NCI-H748 (cell line): ENCODE data around the gene TBX15.

ENCODE experiments used
- DNase-seq: peaks from one replicate; lab custom pipeline; 2025; ENCODE audit not compliant: unreplicated experiment; lab: John Stamatoyannopoulos, UW

The TBX15 gene

GRCh38 chr1:118985640-118986554 lies 2.2 kb downstream of the TBX15 start:
- DNase-seq, result no peak

- no peak for DNase-seq
Measured at GRCh38 chr1:118984722-118985639, 3.2 kb downstream of the TBX15 start.

GRCh38 chr1:118984086-118984721 lies 3.9 kb downstream of the TBX15 start:
- DNase-seq, result no peak

- DNase-seq, result no peak
Measured at GRCh38 chr1:118983558-118984041, 4.5 kb downstream of the TBX15 start.

- DNase-seq, result no peak
Measured at GRCh38 chr1:118982821-118983557, 5.2 kb downstream of the TBX15 start.

GRCh38 chr1:118982266-118982665 lies 5.9 kb downstream of the TBX15 start:
- DNase-seq, result no peak

GRCh38 chr1:118981436-118981835 lies 6.7 kb downstream of the TBX15 start:
- DNase-seq, result no peak

GRCh38 chr1:118979754-118980575 lies 8.2 kb downstream of the TBX15 start:
- DNase-seq, result no peak

- no peak for DNase-seq
Measured at GRCh38 chr1:118978914-118979701, 9.0 kb downstream of the TBX15 start.

GRCh38 chr1:118977600-118977999 lies 10.5 kb downstream of the TBX15 start:
- no peak for DNase-seq

GRCh38 chr1:118974661-118975060 lies 13.5 kb downstream of the TBX15 start:
- no peak for DNase-seq

- DNase-seq, result no peak
Measured at GRCh38 chr1:118973531-118974137, 14.5 kb downstream of the TBX15 start.

GRCh38 chr1:118973032-118973431 lies 15.1 kb downstream of the TBX15 start:
- no peak for DNase-seq

GRCh38 chr1:118970451-118970850 lies 17.7 kb downstream of the TBX15 start:
- DNase-seq, result no peak

GRCh38 chr1:118963456-118964430 lies 24.4 kb downstream of the TBX15 start:
- DNase-seq, result peak; percentile 27

- no peak for DNase-seq
Measured at GRCh38 chr1:118963138-118963455, 25.0 kb downstream of the TBX15 start.

GRCh38 chr1:118961156-118961555 lies 27.0 kb downstream of the TBX15 start:
- DNase-seq, result no peak
